AG09309 (cell line): ENCODE data around the gene ANTXR2.

Experiments
- DNase-seq: peaks from one replicate; pipeline ENCODE4 v3.0.0-alpha.2; 2010; ENCODE audit warnings: low read depth
- H3K4me3 ChIP-seq: 2 replicates; pipeline ENCODE4 v1.5.1; 2011; ENCODE audit warnings: mild to moderate bottlenecking, low read depth, low read length, moderate library complexity; ENCODE audit not compliant: control insufficient read depth
- CTCF ChIP-seq: IDR thresholded peaks from 2 replicates; pipeline ENCODE4 v1.5.1; 2011; ENCODE audit warnings: mild to moderate bottlenecking, low read depth, low read length, inconsistent platforms; ENCODE audit not compliant: insufficient read depth, control insufficient read depth; ENCODE audit errors: missing control alignments

Gene ANTXR2

GRCh38 chr4:80085081-80085480, 12.1 kb upstream of the ANTXR2 start:
- TF ChIP-seq CTCF = no peak
- DNase-seq = no peak

GRCh38 chr4:80082693-80083092, 9.7 kb upstream of the ANTXR2 start:
- H3K4me3 ChIP-seq = no peak overlapping the region
- no peak for DNase-seq
- TF ChIP-seq CTCF = no peak

More at GRCh38 chr4:80085081-80085480, 12.1 kb upstream of the ANTXR2 start:
- H3K4me3 ChIP-seq = no peak overlapping the region

- no peak for TF ChIP-seq CTCF
- DNase-seq = no peak
- no peak overlapping the region for H3K4me3 ChIP-seq
Observed at GRCh38 chr4:80081566-80081965, 8.5 kb upstream of the ANTXR2 start.

GRCh38 chr4:80079255-80079923, 6.4 kb upstream of the ANTXR2 start:
- no peak for TF ChIP-seq CTCF
- no peak overlapping the region for H3K4me3 ChIP-seq
- DNase-seq = no peak

- no peak for DNase-seq
- no peak overlapping the region for H3K4me3 ChIP-seq
- TF ChIP-seq CTCF = no peak
Observed at GRCh38 chr4:80078346-80079092, 5.5 kb upstream of the ANTXR2 start.

GRCh38 chr4:80077639-80078038, 4.6 kb upstream of the ANTXR2 start:
- DNase-seq = no peak
- TF ChIP-seq CTCF = no peak
- no peak overlapping the region for H3K4me3 ChIP-seq

GRCh38 chr4:80076681-80077080, 3.7 kb upstream of the ANTXR2 start:
- TF ChIP-seq CTCF = no peak
- no peak for DNase-seq
- no peak overlapping the region for H3K4me3 ChIP-seq
